ENCODE results near the gene CGNL1.

Gene CGNL1

GRCh38 chr15:57481038-57481705 is 104.9 kb downstream of the CGNL1 start:
- H3K4me3 ChIP-seq (ENCODE audit: low read length), result no peak overlapping the region
- no peak for TF ChIP-seq CTCF (IDR thresholded peaks at IDR 0.05; ENCODE audit: insufficient read depth, low read depth, low read length, missing control alignments)
- DNase-seq (ENCODE audit: low read depth), result peak; percentile 42

GRCh38 chr15:57485869-57486268 is 109.6 kb downstream of the CGNL1 start:
- no peak overlapping the region for H3K4me3 ChIP-seq (ENCODE audit: low read length)
- TF ChIP-seq CTCF (IDR thresholded peaks at IDR 0.05; ENCODE audit: insufficient read depth, low read depth, low read length, missing control alignments), result no peak
- peak; percentile 96 for DNase-seq (ENCODE audit: low read depth)

GRCh38 chr15:57486833-57487232 is 110.5 kb downstream of the CGNL1 start:
- no peak for TF ChIP-seq CTCF (IDR thresholded peaks at IDR 0.05; ENCODE audit: insufficient read depth, low read depth, low read length, missing control alignments)
- no peak for DNase-seq (ENCODE audit: low read depth)
- H3K4me3 ChIP-seq (ENCODE audit: low read length), result no peak overlapping the region

DNA sequence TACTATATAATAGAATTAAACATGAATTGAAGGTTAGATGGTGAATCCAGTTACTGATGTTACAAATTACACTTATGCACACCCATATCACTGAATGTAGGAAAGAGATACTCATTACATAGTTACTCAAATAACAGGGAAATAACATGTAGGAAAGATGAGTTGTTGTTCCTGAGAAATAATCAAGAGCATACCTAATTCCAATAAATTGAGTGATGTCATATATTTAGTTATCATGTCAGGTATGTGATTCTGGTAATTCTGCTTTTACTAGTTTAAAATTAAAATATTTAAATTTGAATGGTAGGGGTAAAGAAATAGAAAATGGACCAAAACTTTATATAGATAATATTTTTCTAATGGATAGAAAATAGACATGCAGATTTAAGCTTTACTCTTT is 112.8 kb downstream of the CGNL1 start:
- H3K4me3 ChIP-seq (ENCODE audit: low read length), result no peak overlapping the region
- DNase-seq (ENCODE audit: low read depth), result no peak
- no peak for TF ChIP-seq CTCF (IDR thresholded peaks at IDR 0.05; ENCODE audit: insufficient read depth, low read depth, low read length, missing control alignments)

- DNase-seq (ENCODE audit: low read depth), result no peak
- no peak overlapping the region for H3K4me3 ChIP-seq (ENCODE audit: low read length)
- TF ChIP-seq CTCF (IDR thresholded peaks at IDR 0.05; ENCODE audit: insufficient read depth, low read depth, low read length, missing control alignments), result no peak
Observed at GRCh38 chr15:57493351-57493750, 117.0 kb downstream of the CGNL1 start.

- no peak overlapping the region for H3K4me3 ChIP-seq (ENCODE audit: low read length)
- TF ChIP-seq CTCF (IDR thresholded peaks at IDR 0.05; ENCODE audit: insufficient read depth, low read depth, low read length, missing control alignments), result no peak
- no peak for DNase-seq (ENCODE audit: low read depth)
Observed at GRCh38 chr15:57494581-57494980, 118.3 kb downstream of the CGNL1 start.

DNA sequence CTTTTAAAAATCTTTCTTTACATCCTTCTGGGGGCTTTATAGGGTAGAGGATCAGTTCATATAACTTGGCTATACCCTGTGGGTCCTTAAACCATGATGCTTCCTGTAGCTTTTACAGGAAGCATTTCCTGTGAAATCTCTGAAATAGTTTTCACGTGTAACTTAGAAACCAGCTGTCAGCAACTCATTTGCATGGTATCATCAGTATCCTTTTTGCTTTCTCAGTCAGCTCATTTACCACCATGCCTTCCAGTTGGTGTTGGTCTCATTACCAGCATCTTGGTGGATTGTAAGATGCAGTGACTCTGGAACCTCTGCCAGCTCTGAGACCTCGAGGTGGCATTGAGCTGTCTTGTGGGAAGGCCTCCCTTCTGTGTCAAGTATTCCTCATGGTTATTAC is 118.7 kb downstream of the CGNL1 start:
- no peak for DNase-seq (ENCODE audit: low read depth)
- no peak overlapping the region for H3K4me3 ChIP-seq (ENCODE audit: low read length)
- TF ChIP-seq CTCF (IDR thresholded peaks at IDR 0.05; ENCODE audit: insufficient read depth, low read depth, low read length, missing control alignments), result no peak
